Measurements from ENCODE around the gene TMEM63B.

- no peak for TF ChIP-seq POLR2A (IDR thresholded peaks at IDR 0.05)
- no peak for TF ChIP-seq CTCF (IDR thresholded peaks at IDR 0.05)
- no peak for TF ChIP-seq POLR2AphosphoS5 (IDR thresholded peaks at IDR 0.05)
Observed at GRCh38 chr6:44199883-44200282, 72.5 kb downstream of the TMEM63B start.
